GM18505 (cell line): ENCODE data around the gene UBE2A.

ENCODE experiments used
- ATAC-seq: cut with Tn5 transposase; IDR thresholded peaks from one replicate; pipeline ENCODE4 v1.9.1; 2021; ENCODE audit not compliant: unreplicated experiment
- POLR2A ChIP-seq: IDR thresholded peaks from 4 replicates; pipeline ENCODE4 v1.6.1; 2011; ENCODE audit warnings: borderline replicate concordance; ENCODE audit not compliant: insufficient read depth, insufficient read length; ENCODE audit errors: extremely low read depth

Gene UBE2A

DNA sequence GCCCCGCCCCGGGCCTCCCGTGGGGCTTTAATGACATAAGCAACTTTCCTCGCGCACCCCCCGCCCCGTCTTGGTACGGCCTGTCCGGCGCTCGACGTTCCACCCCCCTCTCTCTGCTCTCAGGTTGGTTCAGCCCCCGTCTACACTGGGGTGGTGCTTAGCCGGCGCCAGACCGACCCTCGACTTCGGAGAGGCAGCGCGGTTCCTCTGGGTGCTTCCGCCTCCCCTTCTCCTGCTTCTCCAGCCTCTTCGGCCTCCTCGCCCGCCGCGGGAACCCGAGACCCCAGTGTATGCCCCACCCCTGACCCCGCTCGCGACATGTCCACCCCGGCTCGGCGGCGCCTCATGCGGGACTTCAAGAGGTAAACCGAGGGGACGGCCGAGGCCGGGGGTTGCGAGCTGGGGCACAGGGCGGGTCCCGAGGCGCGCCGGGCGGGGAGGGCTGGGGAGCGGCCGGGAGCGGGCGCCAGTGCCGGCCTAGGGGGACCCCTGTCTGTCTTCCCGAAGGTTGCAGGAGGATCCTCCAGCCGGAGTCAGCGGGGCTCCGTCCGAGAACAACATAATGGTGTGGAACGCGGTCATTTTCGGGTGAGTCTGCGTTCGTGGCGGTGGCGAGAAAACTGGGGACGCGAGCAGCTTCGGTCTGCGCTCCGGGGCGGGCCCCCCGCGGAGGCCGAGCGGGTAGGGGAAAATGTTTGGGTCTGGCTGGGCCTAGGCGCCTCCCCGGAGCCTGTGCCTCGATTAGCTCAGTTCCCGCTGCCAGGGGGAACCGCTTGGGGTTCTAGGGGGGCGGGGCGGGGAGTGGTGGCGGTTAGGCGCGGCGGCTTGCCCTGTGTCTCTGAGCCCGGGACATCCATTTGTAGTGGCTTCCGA, at the start of gene UBE2A:
UBE2A (plus strand) TSS at position 170 of the 873 bp plus-strand sequence; CDS start at position 319, 149 bp downstream.
- peak; percentile 77 for ATAC-seq
- TF ChIP-seq POLR2A: peak; percentile 95

DNA sequence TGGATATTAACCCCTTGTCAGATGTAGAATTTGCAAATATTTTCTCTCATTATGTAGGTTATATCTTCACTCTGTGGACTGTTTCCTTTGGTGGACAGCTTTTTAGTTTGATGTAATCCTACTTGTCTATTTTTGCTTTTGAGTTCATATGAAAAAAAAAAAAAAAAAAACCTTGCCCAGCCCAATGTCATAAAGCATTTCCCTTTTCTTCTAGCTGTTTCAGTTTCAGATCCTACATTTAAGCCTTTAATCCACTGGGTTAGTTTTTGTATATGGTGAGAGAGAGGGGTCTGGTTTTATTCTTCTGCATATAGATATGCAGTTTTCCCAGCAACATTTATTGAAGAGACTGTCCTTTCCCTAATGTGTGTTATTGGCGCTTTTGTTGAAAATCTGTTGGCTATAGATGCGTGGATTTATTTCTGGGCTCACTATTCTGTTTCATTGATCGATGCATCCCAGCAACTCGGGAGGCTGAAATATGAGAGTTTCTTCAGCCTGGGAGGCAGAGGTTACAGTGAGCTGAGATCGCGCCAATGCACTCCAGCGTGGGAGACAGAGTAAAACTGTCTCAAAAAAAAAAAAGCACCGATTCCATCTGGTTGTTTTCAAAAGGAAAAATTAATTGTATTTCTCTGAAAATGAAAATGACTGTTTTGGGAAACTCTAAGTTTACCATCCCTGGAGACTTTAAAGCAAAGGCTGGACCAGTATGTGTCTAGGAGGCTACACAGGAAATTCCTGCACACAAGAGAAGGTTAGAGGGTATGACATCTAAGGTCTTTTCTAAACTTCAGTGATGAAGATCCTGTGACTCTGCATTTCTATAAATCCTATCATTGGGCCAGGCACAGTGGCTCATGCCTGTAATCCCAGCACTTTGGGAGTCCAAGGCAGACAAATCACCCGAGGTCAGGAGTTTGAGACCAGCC, 44.8 kb upstream of the UBE2A start:
- no peak for ATAC-seq
- no peak for TF ChIP-seq POLR2A

GRCh38 chrX:119537487-119537886, 36.9 kb upstream of the UBE2A start:
- ATAC-seq: no peak
- TF ChIP-seq POLR2A: no peak

DNA sequence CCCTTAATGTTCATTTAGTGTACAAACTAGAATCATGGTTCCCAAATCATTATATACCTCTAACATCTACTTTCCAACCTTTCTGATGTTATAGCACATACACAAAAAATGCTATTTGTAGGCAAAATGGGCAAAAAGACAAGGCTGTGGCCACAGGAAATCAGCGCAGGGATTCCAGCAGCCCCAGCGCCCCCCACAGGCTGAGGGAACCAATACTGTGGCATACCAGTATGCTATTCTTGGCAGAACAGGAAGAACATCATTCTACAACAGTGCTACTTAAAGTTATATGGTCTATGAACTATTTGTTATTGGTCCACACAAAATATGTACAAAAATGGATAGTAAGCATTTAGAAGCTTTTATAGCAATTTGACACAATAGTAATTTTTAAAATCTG, 34.5 kb upstream of the UBE2A start:
- no peak for ATAC-seq

GRCh38 chrX:119541188-119541587, 33.2 kb upstream of the UBE2A start:
- TF ChIP-seq POLR2A: no peak
- ATAC-seq: no peak

More for the DNA sequence above, 34.5 kb upstream of the UBE2A start:
- TF ChIP-seq POLR2A: no peak

DNA sequence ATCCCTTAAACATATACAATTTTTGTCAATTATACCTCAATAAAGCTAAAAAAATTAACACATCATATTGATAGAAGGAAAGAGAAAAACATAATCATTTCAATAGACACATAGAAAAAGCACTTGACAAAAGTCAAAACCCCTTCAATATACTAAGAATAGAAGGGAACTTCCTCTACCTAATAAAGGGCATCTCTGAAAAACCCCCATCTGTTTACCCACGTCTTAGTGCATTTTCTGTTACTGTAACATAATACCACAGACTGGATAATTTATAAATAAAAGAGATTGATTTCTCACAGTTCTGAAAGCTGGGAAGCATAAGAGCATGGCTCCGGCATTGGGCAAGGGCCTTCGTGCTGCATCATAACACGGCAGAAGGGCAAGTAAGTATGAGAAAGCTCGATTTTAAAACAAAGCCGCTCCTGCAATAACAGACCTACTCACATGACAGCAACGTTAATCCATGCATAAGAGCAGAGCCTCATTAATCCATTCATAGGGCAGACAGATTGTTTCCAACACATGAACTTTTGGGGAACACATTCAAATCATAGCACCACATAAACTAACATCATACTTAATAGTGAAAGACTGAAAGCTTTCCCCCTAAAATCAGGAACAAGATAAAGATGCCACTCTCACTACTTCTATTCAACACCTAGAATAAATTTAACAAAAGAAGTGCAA, 24.9 kb upstream of the UBE2A start:
- no peak for TF ChIP-seq POLR2A
- ATAC-seq: no peak

GRCh38 chrX:119552508-119552907, 21.9 kb upstream of the UBE2A start:
- TF ChIP-seq POLR2A: no peak
- ATAC-seq: no peak

- peak; percentile 51 for TF ChIP-seq POLR2A
- peak; percentile 89 for ATAC-seq
Observed at GRCh38 chrX:119565107-119565663, 9.2 kb upstream of the UBE2A start, which contains the start of gene STEEP1. STEEP1 (minus strand) TSS chrX:119565409; CDS start chrX:119565355, 54 bp downstream.

- TF ChIP-seq POLR2A: no peak
- ATAC-seq: no peak
Observed at GRCh38 chrX:119570351-119570835, 4.0 kb upstream of the UBE2A start.

DNA sequence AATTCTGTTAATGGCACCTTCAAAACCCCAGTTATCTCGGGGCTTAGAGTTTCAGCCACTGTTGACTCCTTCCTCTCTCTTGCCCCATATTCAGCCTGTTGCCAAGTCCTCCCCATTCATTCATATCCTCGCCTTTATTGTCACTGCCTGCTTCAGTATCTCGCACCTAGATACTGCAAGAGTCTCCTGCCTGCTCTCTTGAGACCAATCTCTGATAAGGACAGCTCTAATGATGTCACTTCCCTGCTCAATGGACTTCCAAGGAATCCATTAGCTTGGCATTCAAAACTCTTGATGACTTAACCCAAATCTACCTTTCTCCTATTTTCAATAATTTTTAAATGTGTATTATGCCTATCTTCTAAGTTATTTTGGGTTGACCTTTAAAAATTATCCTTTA, 1.1 kb upstream of the UBE2A start:
- no peak for ATAC-seq
- no peak for TF ChIP-seq POLR2A

DNA sequence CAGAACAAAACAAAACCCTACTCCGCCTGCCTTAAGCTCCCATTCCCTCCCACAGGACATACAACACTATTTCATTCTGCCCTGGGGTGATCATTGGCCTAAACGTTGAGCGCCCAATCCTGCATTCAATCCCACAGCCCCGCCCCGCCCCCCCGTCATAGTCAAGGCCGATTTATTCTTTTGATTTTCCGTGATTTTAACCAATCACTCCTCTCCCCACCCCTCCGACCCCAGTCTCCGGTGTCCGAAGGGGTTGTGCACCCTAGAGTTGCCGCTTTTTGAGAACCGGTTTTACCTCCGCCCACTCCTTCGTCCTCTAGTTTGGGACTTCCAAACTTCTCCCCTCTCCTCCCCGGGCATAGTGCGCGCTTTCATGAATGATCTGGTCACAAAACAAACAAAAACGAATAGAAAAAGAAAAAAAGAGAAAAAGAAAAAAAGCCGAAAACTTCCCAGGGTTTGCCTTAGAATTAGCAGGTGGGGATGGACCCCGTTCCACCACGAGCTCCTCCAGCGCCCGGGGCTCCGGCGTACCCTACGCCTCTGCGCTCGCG, 446 bp upstream of the UBE2A start:
- no peak for TF ChIP-seq POLR2A
- ATAC-seq: peak; percentile 21

- no peak for TF ChIP-seq POLR2A
- ATAC-seq: no peak
Observed at GRCh38 chrX:119579414-119579813, 5.1 kb downstream of the UBE2A start.
